Jurkat, Clone E6-1 (cell line): ENCODE results near the gene EOGT. TPM values are rescaled to one million over a fixed set of nuclear protein-coding genes. Genes with fewer than 3 reads are reported as not detected.
A peak's percentile ranks its signal among the peaks of the same experiment; 100 is the strongest.

Source experiments
- DNase-seq: peaks from one replicate; pipeline ENCODE4 v3.0.0-alpha.2; 2011; ENCODE audit warnings: low read depth, low spot score
- H3K4me3 ChIP-seq: 2 replicates; pipeline ENCODE4 v1.5.1; 2011; ENCODE audit warnings: mild to moderate bottlenecking, low read length, control low read depth, moderate library complexity
- polyA plus RNA-seq: library from polyadenylated mRNA; unstranded; fragments of >200 nt; gene quantifications from one replicate; pipeline ENCODE4 v1.2.1, GENCODE V29; 2012; ENCODE audit warnings: missing spikeins; ENCODE audit not compliant: insufficient read length, insufficient read depth

Gene EOGT
- 1.4 TPM for polyA plus RNA-seq

DNA sequence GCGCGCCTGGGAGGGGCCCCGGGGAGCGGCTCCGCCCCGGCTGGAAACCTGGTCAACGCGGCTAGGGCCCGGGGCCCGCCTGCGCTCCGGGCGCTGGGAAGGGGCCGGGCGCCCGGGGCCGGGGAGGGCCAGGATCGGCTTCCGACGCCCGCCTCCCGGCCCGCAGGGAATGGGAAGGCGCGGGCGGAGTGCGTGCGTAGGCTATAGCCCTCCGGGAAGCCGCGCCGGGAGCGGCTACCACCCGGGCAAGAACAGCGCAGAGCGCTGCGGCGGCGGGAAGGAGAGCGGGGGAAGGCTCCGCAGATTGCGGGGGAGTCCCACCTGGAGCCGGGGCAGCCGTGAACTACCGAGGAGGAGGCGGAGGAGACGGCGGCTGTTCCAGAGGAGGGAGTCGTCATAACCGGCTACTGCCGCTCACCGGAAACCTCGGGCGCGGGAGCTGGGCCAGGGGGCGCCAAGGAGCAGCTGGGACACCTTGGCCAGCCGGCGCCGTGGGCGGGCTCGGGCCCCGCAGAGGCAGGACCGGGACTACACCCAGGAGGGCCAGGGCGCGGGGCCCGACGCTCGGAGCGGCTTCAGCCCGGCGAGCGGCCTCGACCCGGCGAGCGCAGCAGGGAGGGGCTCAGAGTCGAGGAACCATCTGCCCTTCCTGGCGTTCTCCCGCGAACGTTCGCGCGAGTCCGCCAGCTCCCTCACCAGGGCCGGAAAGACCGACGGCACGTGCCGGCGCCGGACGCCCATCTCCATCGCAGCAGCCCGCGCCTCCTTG lies at the start of gene EOGT:
TSS of gene EOGT (minus strand) at position 432 of the 769 bp plus-strand sequence. CDS start 3,838 bp downstream, outside the sequence.
- DNase-seq: peak; percentile 24

DNA sequence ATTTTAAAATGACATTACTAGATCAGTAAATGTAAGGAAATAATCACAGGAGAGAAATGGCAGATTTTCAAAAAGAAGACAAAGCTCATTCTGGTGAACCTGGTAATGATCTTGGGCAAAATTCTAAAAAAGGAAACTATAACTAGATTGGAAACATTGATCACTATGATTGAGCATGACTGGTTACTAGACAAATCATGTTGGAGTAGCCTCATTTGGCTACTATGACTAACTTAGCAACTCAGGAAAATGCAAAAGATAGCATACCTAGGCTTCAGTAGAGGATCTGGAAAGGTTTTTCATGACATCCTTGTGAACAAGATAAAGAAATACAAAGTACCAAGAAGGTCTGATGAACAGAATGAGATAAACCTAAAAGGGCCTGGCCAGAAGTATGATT lies 46.2 kb upstream of the EOGT start:
- DNase-seq: no peak

More for the DNA sequence above, at the start of gene EOGT:
- H3K4me3 ChIP-seq: peak within 1 kb of the TSS; percentile 49

DNA sequence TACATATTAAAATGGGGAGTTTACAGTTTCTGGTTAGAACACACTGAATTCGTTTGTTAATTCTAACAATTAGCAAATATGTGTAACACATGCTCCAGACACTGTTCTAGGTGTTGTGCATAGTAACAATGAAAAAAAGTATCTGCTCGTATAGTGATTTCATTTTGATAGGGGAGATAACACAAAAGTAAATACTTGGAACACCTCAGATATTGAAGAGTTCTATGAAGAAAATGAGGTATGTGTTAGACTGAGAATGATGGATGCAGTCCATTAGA lies 45.4 kb upstream of the EOGT start:
- no peak overlapping the region for H3K4me3 ChIP-seq

More for the DNA sequence above, 46.2 kb upstream of the EOGT start:
- no peak overlapping the region for H3K4me3 ChIP-seq

DNA sequence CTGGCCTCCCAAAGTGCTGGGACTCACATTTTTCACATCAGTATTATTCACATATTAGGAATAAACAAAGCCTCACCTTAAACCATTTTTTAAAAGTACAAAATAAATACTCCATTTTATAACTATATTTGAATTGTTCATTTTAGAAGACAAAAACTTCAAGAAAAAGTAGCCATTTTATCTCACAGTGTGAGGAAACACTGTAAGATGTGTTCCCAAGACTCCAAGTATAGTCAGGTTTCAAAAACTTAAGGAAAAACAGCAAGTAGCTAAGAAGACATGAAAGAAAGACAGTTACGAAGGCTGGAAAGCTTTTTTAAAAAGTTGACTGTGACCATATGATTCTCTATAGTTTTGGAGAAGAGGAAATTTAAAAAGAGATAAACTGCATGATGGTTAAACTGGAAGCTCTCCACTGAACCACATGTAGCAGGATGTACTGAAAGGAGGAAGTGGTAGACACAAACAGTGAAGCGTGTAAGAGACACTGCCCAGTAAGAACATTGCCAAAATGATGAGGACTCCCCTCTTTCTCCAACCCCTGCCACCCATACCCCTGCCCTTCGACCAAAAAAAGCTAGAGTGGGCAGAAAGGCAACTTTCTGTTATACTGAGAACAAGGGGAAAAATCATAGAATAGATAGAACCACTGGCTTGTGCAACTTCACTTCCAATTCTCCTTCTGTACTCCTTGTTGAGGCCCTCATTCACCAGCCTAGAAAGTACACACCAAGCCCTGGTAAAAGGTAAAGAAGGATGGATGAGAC lies 44.9 kb upstream of the EOGT start:
- peak; percentile 75 for DNase-seq
- no peak overlapping the region for H3K4me3 ChIP-seq

More for the DNA sequence above, 45.4 kb upstream of the EOGT start:
- DNase-seq: no peak

DNA sequence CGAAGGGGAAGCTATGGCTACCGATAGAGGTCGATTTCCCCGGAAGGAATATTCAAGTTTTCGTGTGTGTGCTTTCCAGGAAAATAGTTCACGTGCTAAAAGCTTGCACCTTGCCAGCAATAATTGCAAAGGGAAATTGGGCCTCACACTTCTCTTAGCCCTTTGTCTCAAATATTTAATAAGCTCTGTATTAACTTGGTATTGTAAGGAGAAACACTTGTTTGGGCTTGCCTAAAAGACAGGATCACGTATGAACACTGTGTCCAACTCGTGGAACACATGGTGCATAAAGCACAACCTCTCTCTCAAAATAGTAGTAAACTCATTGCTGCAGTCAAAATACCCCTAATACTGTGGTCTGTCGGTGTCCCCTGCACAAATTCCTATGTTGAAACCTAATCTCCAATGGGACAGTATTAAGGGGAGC lies 39.0 kb upstream of the EOGT start:
- DNase-seq: no peak
- H3K4me3 ChIP-seq: peak overlapping the region; percentile 91

DNA sequence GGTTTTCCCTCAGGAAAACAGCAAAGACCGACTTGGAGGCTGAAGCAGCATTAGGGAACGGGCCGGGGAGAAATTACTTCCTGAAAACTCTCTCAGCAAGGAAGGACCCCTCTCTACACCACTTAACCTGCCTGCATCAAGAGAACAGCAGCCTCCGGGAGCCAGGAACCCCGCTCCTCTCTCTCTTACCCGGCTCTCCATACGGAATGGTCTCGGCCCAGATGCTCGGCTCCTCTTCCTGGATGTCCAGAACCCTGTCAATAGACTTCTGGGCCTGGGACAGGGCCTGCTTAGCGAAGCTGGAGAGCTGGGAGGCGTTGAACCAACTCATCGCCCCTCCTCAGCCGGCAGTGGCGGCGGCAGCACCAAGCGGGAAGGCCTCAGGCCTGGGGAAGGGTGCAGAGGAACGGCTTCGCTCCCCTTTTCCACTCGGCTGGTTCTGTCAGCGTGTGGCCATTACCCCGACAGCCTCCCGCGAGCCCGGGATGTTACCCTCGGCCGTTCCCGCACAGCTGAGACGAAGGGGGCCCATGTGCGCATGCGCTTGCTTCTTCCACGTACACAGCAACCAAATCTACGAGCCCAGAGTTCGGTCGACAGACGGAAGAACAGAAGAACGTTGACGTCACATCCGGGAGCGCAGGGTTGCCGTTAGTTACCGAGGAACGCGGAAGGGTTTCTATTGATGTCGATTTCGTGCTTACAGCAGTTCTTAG lies 38.4 kb upstream of the EOGT start, which contains the start of gene TMF1:
TSS of gene TMF1 (minus strand) at position 578 of the 716 bp plus-strand sequence. CDS start at position 331, 247 bp downstream.
- peak; percentile 99 for DNase-seq
- H3K4me3 ChIP-seq: peak within 1 kb of the TSS; percentile 91

DNA sequence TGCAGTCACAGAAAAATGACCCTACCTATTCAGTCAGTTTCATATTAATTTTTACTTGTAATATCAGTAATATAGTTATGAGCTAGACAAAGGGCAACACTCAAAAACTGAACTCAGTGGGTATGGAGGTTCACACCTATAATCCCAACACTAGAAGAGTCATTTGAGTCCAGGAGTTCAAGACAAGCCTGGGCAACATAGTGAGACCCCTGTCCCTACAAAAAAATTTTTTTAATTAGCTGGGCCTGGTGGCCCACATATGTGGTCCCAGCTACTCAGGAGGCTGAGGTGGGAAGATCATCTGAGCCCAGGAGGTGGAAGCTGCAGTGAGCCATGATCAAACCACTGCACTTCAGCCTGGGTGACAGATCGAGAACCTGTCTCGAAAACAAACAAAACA lies 35.5 kb upstream of the EOGT start:
- no peak overlapping the region for H3K4me3 ChIP-seq
- DNase-seq: no peak

DNA sequence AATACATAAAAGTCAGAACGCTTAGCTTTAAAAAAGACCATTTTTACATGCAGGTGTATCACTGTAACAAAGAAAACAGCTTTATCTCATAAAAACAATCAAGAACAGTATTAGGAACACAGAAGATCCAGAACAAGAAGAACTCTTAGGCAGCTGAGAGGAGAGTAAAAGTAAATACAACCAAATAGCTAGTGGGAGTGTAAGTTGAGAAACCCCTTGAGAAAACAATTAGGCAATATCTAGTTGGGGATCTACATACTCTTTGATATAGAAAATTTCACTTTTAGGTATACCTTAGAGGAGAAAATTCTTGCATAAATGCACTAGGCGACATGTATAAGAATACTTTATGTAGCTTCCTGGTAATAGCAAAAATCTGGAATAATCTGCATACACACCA lies 31.1 kb upstream of the EOGT start:
- DNase-seq: no peak
- H3K4me3 ChIP-seq: no peak overlapping the region

DNA sequence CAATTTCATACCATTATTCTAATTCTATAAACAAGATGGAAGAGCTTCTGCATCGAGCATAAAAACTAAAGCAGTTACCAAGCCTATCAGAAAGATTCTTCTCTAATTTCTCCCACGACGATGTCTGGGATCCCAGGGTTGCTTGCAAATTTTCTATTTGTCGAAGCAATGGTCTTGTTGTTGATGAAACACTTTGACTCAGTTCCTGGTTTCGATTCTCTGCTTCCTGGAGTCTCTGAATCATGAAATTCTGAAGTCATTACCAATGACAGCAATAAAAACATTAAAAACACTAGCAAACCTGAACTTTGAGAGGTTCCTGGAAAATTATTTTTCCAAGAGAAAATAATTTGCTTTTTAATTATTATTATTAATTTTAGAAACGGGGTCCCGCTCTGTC lies 20.0 kb upstream of the EOGT start:
- DNase-seq: no peak
- H3K4me3 ChIP-seq: no peak overlapping the region

DNA sequence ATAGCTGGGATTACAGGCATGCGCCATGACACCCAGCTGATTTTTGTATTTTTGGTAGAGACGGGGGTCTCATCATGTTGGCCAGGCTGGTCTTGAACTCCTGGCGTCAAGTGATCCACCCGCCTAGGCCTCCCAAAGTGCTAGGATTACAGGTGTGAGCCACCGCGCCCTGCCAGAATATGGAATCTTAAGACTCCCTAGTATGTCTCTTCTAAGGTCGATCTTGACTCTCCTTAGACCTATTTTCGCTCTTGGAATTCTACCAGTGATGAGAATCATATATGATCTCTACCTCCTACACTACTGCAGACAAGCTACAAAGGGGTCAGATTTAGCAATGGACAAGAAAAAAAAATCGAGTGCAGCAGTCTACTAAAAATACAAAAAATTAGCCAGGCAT lies 19.3 kb upstream of the EOGT start:
- no peak overlapping the region for H3K4me3 ChIP-seq
- no peak for DNase-seq

DNA sequence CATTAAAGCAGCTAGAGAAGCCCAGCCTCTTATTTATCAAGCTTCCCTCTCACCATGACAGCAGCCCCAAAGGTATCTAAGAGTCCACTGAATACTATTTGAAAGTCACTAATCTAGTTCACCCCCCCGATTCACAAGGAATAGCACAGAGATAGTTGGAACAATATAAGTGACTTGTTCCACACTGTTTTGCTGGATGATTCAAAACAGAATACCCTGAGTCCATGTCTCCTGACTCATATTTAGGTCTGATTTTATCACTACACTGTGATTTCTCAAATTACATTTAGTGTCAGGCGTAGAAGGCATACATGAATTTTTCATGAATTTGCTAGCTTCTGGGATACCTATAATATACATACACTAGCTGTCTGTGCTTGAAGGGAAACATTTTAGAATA lies 18.7 kb upstream of the EOGT start:
- H3K4me3 ChIP-seq: no peak overlapping the region
- DNase-seq: no peak

DNA sequence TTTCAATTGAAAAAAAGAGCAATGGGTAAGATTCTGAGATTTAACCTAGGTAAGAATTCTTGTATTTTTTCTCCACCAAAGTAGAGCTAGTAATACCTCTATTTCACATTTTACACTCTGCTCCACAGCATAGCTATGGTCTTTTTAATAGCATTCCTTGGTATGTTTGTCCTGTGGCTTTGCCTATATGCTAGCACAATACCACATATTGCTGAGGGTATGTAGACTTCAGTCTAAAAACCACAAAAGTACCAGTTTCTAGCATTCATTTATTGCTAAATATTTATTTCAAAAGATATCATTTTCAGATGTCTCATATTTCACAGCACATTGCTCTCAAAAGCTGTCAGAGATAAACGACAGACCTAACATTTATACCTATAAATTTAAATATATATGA lies 18.2 kb upstream of the EOGT start:
- no peak overlapping the region for H3K4me3 ChIP-seq

DNA sequence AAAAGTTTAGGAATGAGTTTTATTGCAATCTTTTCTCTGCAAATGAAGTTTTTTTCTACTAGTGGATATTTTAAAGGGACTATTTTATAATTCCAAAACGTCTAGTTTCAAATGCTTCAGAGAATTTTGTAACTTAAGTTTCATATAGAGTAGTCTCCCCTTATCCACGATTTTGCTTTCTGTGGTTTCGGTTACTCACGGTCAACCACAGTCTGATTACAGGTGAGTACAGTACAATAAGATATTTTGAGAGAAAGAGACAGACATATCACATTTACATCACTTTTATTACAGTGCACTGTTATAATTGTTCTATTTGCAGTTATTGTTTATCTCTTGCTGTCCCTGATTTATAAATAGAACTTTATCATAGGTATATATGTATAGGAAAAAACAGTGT lies 7.4 kb upstream of the EOGT start:
- DNase-seq: no peak

More for the DNA sequence above, 18.2 kb upstream of the EOGT start:
- DNase-seq: no peak

DNA sequence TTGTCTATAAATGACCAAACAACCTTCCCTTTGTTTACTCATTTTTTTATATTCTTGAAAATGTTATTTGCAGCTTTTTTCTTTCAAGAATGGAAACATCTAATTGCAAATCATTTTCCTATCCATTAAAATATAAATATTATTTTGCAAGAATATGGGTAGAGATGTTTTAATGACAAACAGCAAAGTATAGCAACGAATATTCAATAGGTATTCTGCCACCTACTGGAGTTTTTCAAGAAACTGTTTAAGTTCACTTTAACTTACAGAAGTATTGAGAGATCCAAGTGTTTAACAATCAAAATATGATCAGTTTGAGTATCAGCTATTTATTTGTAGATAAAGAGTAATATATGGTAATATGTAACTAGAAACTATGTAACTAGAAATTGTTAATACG lies 6.9 kb upstream of the EOGT start:
- no peak for DNase-seq
- H3K4me3 ChIP-seq: no peak overlapping the region

More for the DNA sequence above, 7.4 kb upstream of the EOGT start:
- no peak overlapping the region for H3K4me3 ChIP-seq

DNA sequence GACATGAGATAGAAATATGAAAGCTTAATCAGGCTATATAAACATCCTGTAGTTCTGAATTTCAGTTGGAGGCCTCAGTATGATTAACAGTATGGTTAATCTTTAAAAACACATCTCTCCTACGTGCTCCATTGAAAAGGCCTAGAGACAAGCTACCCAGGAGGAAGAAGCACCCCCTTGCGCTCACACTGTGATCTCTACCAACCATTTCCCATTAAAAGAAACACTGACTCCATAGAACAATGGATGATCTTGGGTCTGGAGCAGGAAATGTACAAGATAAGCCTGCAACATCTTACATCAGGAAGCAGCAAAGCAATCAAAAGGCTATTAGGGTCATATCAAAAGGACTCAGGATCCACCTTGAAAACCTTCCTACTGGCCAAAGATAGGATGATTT lies 3.4 kb upstream of the EOGT start:
- H3K4me3 ChIP-seq: no peak overlapping the region
- DNase-seq: no peak

DNA sequence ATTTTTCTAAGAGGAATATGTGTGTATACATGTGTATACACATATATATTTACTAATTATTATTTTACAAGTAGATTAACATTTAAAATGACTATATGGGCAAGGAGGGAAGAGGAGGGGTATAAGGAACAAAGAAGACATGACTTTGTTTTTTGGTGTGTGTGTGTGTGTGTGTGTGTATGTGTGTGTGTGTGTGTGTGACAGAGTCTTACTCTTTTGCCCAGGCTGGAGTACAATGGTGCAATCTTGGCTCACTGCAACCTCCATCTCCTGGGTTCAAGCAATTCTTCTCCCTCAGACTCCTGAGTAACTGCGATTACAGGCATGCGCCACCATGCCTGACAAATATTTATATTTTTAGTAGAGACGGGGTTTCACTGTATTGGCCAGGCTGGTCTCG lies 2.6 kb upstream of the EOGT start:
- H3K4me3 ChIP-seq: no peak overlapping the region
- DNase-seq: no peak

DNA sequence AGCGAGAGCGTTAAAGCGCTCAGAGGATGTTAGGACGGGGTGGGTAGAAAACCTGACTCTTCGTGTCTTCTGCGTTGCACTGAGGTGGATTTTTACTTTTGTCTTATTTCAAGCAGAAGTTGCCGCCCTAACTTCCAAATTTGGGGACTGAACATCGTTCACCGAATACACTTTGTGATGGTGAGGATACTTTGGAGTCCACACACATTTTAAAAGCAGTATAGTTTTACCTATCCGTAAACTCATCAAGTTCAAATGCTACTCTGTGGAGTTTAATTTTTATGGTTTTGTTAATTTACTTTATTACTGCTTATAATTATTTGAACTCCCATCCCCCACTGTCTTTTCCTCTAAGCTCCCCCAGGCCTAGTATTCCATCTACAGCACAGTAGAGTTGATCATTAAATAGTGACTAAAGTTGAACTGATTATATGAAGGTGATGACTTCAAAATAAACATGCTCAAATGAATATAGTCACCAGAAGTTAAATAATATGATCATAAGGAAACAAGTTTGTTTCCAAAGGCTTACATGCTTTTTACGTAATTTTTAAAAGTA lies 617 bp upstream of the EOGT start:
- no peak for DNase-seq
- peak overlapping the region; percentile 49 for H3K4me3 ChIP-seq

DNA sequence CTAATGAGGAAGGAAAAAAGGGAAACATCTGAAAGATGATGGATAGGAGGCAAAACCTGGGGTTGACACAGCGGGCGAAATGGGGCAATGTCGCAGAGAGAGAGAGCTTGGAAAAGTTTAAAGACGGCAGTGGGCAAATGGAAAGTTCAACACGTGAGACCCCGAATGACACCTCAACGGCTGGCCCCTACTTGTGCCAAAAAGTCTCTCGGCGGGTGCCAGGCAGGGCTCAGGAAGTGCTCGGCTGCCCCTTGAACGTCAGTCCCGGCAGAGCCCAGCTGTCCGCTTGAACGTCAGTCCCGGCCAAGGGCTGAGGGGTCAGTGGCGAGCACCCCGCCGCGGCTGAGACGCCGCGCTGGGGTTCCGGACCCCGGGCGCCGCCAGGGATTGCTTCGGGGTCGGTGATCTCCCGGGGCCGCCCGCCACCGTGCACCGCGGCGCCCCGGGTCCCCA lies 658 bp downstream of the EOGT start:
- DNase-seq: no peak
- H3K4me3 ChIP-seq: no peak overlapping the region

DNA sequence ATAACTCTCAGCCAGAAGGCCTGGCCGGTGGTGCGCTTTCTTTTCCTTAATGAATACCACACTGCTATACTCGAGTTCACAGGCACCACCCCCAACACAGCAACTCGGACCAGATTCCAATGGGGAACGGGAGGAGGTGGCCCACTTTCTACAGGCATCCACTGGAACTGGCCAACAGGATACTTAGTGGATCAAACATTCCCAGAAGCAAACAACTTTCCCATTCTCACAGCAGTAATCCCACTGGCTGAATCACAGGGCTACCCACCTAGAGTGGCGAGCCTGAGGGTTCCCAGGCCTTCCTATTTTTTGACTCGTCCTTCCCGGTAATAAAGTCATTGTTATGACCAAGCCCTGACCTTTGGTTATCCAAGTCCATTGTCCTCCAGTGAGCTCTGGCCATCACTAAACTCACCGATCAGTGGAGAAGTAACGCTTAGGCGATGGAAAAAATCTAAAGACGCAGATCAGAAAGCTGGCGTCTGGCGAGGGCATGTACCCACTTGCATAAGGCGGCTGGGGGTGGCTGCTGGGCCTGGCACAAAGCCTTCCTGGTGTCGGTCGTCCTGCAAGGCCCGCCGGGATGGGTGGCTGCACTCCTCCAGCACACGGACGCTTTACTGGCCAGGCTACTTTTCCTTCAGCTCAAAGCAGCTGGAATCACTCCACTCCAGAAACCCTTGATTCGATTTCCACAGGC lies 1.2 kb downstream of the EOGT start:
- DNase-seq: no peak
- H3K4me3 ChIP-seq: no peak overlapping the region
